Right cardiac atrium (tissue), 5 donors: ENCODE results near the gene PDLIM5. TPM values are rescaled to one million over a fixed set of nuclear protein-coding genes. Genes with fewer than 3 reads are reported as not detected.
"Not testable (repeated sequence)": the region's sequence is repeated elsewhere in the genome, so short reads cannot be mapped to it uniquely, and the experiment has no call there.

ENCODE experiments used
- ATAC-seq, 2 donors: fragments of 200-7000 bp; cut with Tn5 transposase; one replicate each; pipeline versions ENCODE4 v1.8.0 to v1.9.1; 2020; ENCODE audit warnings: moderate library complexity in 2 of 2, mild to moderate bottlenecking in 1 of 2
- DNase-seq, 3 donors: peaks; one replicate each; pipeline ENCODE4 v3.0.0-alpha.2; 2020
- H3K27ac ChIP-seq: one replicate; pipeline ENCODE4 v1.5.1; 2013; ENCODE audit warnings: mild to moderate bottlenecking, low read length, control low read depth, moderate library complexity
- H3K27me3 ChIP-seq: one replicate; pipeline ENCODE4 v1.6.1; 2013; ENCODE audit not compliant: control insufficient read depth, insufficient read depth
- H3K4me1 ChIP-seq: one replicate; pipeline ENCODE4 v1.6.1; 2013; ENCODE audit warnings: low read length; ENCODE audit not compliant: control insufficient read depth, insufficient read depth
- H3K4me3 ChIP-seq: one replicate; pipeline ENCODE4 v1.5.1; 2013; ENCODE audit warnings: low read length, control low read depth
- H3K9me3 ChIP-seq: one replicate; pipeline ENCODE4 v1.6.1; 2013; ENCODE audit warnings: low read length; ENCODE audit not compliant: control insufficient read depth
- WGBS: extraction: QIAGEN DNeasy Blood & Tissue Kit; methylation state at CpG from one replicate; pipeline ENCODE4 v1.1.7; 2013; 5-methylcytosine and 5-hydroxymethylcytosine counted together
- intact Hi-C, 4 donors: fragments of 100-400 bp; cut with DNase I; formaldehyde crosslinking; loops; one replicate each; pipeline versions ENCODE4 v1.11.0 to v1.14.0; 2022 to 2023
- polyA plus RNA-seq: library from polyadenylated mRNA; stranded (reverse); fragments of 200-250 nt; gene quantifications from one replicate; pipeline ENCODE4 v1.2.3, GENCODE V29; 2013
- total RNA-seq, 4 donors: library from RNA; stranded (reverse); fragmentation: NEBNext Ultra II Directional; extraction: Animal tissue kit (Norgen Biotek cat#: 25700); gene quantifications; one replicate each; pipeline ENCODE4 v1.2.1, GENCODE V29; 2021
- donor health status: healthy with polysubstance abuse.
- donor health status: DM: no; HTN: yes; CAD: no.
- donor health status: DM: no; HTN: no; CAD: no.
- donor health status: DM: no; HTN: yes; CAD: no; lungs with severe emphysema.
- donor health status: DM: yes; HTN: yes; CAD: no.

The PDLIM5 gene
- total and polyA plus RNA-seq, 5 donors: 407 to 778 (median 528) TPM

- intact Hi-C loops: no loop called here
- ATAC-seq: no peak
- Histone ChIP-seq H3K27me3 (no peaks in the 10 kb centered on the region), H3K4me3 (no peak overlapping the region), H3K9me3 (no peaks in the 10 kb centered on the region), H3K27ac (no peak overlapping the region), H3K4me1 (peaks cover 4% of the 10 kb centered on the region)
- 67% methylated on average over 2 of the region's 2 CpGs for WGBS
- DNase-seq: no peak
These were observed 93.1 kb downstream of the PDLIM5 start for GRCh38 chr4:94544811-94545210.

DNA sequence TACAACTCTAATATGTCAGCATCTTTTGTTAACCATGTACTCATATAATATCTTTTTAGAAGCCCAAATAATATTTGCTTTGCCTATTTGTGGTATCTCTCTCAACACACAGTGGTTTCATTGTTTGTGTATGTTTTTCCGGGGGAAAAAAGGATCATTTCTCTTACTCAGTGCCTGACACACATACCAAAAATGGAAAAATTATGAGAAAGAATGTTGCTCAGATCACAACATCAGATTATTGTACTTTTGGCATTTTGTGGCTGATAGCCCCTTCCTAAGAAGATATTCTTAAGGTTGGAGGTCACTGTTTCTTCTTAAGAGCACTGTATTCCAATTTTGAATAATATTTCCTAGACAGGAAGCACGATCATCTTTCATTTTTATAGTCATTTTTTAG is 93.6 kb downstream of the PDLIM5 start:
- ATAC-seq (no peak), DNase-seq (no peak)
- WGBS: 56% methylated on average over 2 of the region's 2 CpGs
- Histone ChIP-seq H3K27me3 (no peaks in the 10 kb centered on the region), H3K4me1 (peaks cover 4% of the 10 kb centered on the region), H3K27ac (no peak overlapping the region), H3K4me3 (no peak overlapping the region), H3K9me3 (no peaks in the 10 kb centered on the region)
- intact Hi-C loops: no loop called here

DNA sequence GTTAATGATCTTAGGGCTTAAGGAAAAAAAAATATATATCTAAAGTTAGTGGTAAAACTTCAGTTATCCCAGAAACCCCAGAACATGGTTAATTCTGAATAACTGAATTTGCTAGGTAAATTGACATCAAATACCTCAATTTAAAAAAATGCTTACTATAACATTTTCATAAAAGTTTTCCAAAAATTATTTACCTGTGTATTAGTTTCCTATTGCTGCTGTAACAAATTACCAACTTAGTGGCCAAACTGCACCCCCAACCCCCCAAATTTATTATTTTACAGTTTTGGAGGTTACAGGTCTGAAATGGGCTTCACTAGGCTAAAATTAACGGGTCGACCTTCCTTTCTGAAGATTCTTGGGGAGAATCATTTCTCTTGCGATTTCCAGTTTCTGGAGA is 95.2 kb downstream of the PDLIM5 start:
- intact Hi-C loops: no loop called here
- Histone ChIP-seq H3K4me3 (no peak overlapping the region), H3K27ac (no peak overlapping the region), H3K27me3 (no peaks in the 10 kb centered on the region), H3K9me3 (no peaks in the 10 kb centered on the region), H3K4me1 (peaks cover 4% of the 10 kb centered on the region)
- no peak for ATAC-seq
- DNase-seq: no peak
- 96% methylated on average over 3 of the region's 3 CpGs for WGBS

DNA sequence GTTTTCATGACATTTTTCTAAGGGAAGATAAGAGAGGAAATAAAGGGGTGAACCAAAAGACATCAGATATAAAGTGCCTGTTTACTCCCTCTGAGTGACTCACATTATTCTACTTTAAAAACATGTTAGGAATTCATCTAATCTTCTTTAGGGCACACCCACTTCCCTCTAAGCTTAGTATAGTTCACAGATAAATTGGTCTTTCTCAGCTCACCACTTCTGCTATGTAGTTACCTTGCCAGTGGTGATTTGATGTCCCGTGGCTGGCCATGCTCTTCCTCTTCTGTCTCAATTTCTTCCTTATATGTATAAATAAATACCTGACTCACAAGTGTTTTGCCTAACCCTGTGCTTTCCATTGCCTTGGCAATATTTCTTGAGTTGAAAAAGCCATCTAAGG is 96.8 kb downstream of the PDLIM5 start:
- WGBS: 12% methylated on average over 1 of the region's 1 CpG
- H3K9me3 ChIP-seq: no peaks in the 10 kb centered on the region
- H3K27me3 ChIP-seq: no peaks in the 10 kb centered on the region
- H3K4me1 ChIP-seq: peaks cover 4% of the 10 kb centered on the region
- intact Hi-C loops: no loop called here
- ATAC-seq: peak; percentile 83 to 91
- H3K27ac ChIP-seq: peak overlapping the region; percentile 45
- no peak overlapping the region for H3K4me3 ChIP-seq
- DNase-seq: peak in 1 of 3 donors; percentile 47

GRCh38 chr4:94550352-94550751 is 98.6 kb downstream of the PDLIM5 start:
- Histone ChIP-seq H3K27ac (no peak overlapping the region), H3K27me3 (no peaks in the 10 kb centered on the region), H3K4me3 (no peak overlapping the region), H3K9me3 (no peaks in the 10 kb centered on the region), H3K4me1 (peaks cover 4% of the 10 kb centered on the region)
- 49% methylated on average over 1 of the region's 1 CpG for WGBS
- intact Hi-C loops: no loop called here
- ATAC-seq (peak; percentile 49 to 51), DNase-seq (no peak)

DNA sequence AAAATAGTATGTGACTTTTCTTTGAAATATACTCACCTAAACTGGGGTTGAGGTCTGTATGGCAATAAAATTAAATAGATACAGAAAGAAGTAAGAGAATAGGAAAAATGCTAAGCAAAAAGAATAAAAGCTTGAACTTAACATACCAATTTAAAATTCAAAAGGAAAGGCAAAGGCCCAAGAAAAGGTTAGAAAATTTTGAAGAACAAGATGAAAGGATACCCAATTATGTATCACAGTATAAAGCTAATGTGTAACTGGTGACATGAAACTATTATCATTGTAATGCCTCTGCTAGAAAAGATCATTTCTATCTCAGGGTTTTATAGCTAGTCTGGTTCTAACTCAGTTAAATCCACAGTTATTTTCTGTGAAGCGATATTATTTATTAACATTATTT is 99.1 kb downstream of the PDLIM5 start:
- no peak for DNase-seq
- intact Hi-C loops: no loop called here
- Histone ChIP-seq H3K27ac (no peak overlapping the region), H3K9me3 (no peaks in the 10 kb centered on the region), H3K4me1 (peaks cover 4% of the 10 kb centered on the region), H3K27me3 (no peaks in the 10 kb centered on the region), H3K4me3 (no peak overlapping the region)
- ATAC-seq: no peak
- 100% methylated on average over 1 of the region's 1 CpG for WGBS

- DNase-seq: no peak
- intact Hi-C loops: no loop called here
- no peak for ATAC-seq
- WGBS: 67% methylated on average over 3 of the region's 3 CpGs
- Histone ChIP-seq H3K4me1 (peaks cover 4% of the 10 kb centered on the region), H3K27me3 (no peaks in the 10 kb centered on the region), H3K27ac (no peak overlapping the region), H3K9me3 (no peaks in the 10 kb centered on the region), H3K4me3 (no peak overlapping the region)
These were observed 100.2 kb downstream of the PDLIM5 start for GRCh38 chr4:94551643-94552564.

DNA sequence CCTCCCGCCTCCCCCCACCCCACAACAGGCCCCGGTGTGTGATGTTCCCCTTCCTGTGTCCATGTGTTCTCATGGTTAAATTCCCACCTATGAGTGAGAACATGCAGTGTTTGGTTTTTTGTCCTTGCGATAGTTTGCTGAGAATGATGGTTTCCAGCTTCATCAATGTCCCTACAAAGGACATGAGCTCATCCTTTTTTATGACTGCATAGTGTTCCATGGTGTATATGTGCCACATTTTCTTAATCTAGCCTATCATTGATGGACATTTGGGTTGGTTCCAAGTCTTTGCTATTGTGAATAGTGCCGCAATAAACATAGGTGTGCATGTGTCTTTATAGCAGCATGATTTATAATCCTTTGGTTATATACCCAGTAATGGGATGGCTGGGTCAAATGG is 104.3 kb downstream of the PDLIM5 start:
- intact Hi-C loops, ATAC-seq, H3K9me3 ChIP-seq, H3K4me3 ChIP-seq, H3K27ac ChIP-seq, DNase-seq, H3K27me3 ChIP-seq: not testable (repeated sequence)
- H3K4me1 ChIP-seq: peaks cover 10% of the 10 kb centered on the region
- WGBS: 97% methylated on average over 4 of the region's 4 CpGs

GRCh38 chr4:94557632-94558031 is 105.9 kb downstream of the PDLIM5 start:
- intact Hi-C loops, H3K4me3 ChIP-seq, DNase-seq, H3K27me3 ChIP-seq, H3K9me3 ChIP-seq, H3K27ac ChIP-seq, ATAC-seq: not testable (repeated sequence)
- peaks cover 12% of the 10 kb centered on the region for H3K4me1 ChIP-seq
- WGBS: 40% methylated on average over 1 of the region's 1 CpG

DNA sequence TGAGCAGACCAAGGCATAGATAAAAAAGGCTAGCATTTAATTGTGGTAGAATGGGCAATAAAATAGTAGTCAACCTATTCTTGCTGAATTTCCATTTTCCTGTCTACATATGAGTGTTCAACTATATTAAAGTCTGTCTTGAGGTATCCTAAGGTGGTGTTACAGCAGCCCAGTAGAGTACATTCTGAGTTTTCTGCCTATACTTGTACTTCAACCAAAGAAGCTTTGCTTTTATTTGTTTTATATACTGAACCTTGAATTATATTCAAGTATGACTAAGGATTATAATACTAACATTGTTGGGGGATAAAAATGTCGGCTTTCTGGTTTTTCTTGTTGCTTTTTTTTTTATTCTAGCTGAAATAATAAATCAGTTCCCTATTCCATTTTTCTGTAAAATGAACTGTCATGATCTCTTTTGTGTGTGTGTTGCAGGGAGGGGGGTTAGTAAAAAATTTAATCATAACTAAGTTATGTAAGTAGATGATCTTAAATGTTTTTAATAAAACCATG is 106.7 kb downstream of the PDLIM5 start:
- intact Hi-C loops: no loop called here
- peaks cover 12% of the 10 kb centered on the region for H3K4me1 ChIP-seq
- WGBS: 90% methylated on average over 1 of the region's 1 CpG
- no peaks in the 10 kb centered on the region for H3K9me3 ChIP-seq
- H3K27me3 ChIP-seq: no peaks in the 10 kb centered on the region
- H3K27ac ChIP-seq: no peak overlapping the region
- ATAC-seq (no peak), DNase-seq (no peak)
- no peak overlapping the region for H3K4me3 ChIP-seq

DNA sequence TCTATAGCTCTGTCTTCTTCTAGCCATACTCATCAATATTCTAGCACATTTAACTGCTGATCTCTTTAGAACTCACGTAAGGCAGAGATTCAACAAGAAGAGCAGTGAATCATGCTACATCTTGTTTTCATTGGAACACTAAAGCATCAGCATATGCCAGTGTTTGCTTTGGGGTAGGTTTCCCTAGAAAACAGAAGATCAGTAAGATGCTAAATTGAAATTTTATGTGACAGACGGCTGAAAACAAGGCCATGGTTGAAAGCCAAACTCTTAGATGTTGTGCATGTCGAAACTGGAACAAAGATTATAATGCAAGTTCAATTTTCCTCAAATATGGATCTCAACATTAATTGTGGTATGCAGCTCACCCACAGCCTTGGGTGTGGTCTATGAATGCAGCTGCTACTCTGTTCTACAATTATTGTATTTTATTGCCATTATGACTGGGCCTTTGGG is 107.6 kb downstream of the PDLIM5 start:
- H3K9me3 ChIP-seq: no peaks in the 10 kb centered on the region
- intact Hi-C loops: no loop called here
- H3K4me1 ChIP-seq: peaks cover 16% of the 10 kb centered on the region
- no peak overlapping the region for H3K4me3 ChIP-seq
- ATAC-seq (no peak), DNase-seq (no peak)
- no peaks in the 10 kb centered on the region for H3K27me3 ChIP-seq
- peak overlapping the region; percentile 7 for H3K27ac ChIP-seq
- WGBS: 50% methylated on average over 3 of the region's 3 CpGs
